ENCODE data around the gene RGS7.

RGS7 gene

GRCh38 chr1:241331328-241332036, 25.5 kb downstream of the RGS7 start:
- Histone ChIP-seq H3K27ac (ENCODE audit: low read length) (no peak overlapping the region), H3K4me1 (ENCODE audit: control insufficient read depth, insufficient read depth, low read length) (no peaks in the 10 kb centered on the region), H3K4me3 (ENCODE audit: low read length in 2 of 2) (no peak overlapping the region), H3K27me3 (ENCODE audit: control insufficient read depth in 1 of 2, insufficient read depth in 2 of 2, low read length in 2 of 2) (no peaks in the 10 kb centered on the region), H3K9me3 (ENCODE audit: control insufficient read depth in 2 of 2, low read length in 2 of 2) (no peaks in the 10 kb centered on the region), H3K36me3 (ENCODE audit: control insufficient read depth in 2 of 2, insufficient read depth in 2 of 2, low read length in 2 of 2) (no peaks in the 10 kb centered on the region), H3K9ac (ENCODE audit: low read length in 2 of 2) (no peak overlapping the region)

- no peak overlapping the region for H3K4me3 ChIP-seq (ENCODE audit: low read length in 2 of 2)
- no peaks in the 10 kb centered on the region for H3K4me1 ChIP-seq (ENCODE audit: control insufficient read depth, insufficient read depth, low read length)
- H3K9me3 ChIP-seq (ENCODE audit: control insufficient read depth in 2 of 2, low read length in 2 of 2), result no peaks in the 10 kb centered on the region
- H3K9ac ChIP-seq (ENCODE audit: low read length in 2 of 2), result no peak overlapping the region
- no peaks in the 10 kb centered on the region for H3K36me3 ChIP-seq (ENCODE audit: control insufficient read depth in 2 of 2, insufficient read depth in 2 of 2, low read length in 2 of 2)
- H3K27me3 ChIP-seq (ENCODE audit: control insufficient read depth in 1 of 2, insufficient read depth in 2 of 2, low read length in 2 of 2), result no peaks in the 10 kb centered on the region
- H3K27ac ChIP-seq (ENCODE audit: low read length), result no peak overlapping the region
Measured at GRCh38 chr1:241330619-241331327, 26.2 kb downstream of the RGS7 start.

- H3K27me3 ChIP-seq (ENCODE audit: control insufficient read depth in 1 of 2, insufficient read depth in 2 of 2, low read length in 2 of 2), result no peaks in the 10 kb centered on the region
- H3K27ac ChIP-seq (ENCODE audit: low read length), result no peak overlapping the region
- no peaks in the 10 kb centered on the region for H3K9me3 ChIP-seq (ENCODE audit: control insufficient read depth in 2 of 2, low read length in 2 of 2)
- no peak overlapping the region for H3K9ac ChIP-seq (ENCODE audit: low read length in 2 of 2)
- no peak overlapping the region for H3K4me3 ChIP-seq (ENCODE audit: low read length in 2 of 2)
- H3K36me3 ChIP-seq (ENCODE audit: control insufficient read depth in 2 of 2, insufficient read depth in 2 of 2, low read length in 2 of 2), result no peaks in the 10 kb centered on the region
- H3K4me1 ChIP-seq (ENCODE audit: control insufficient read depth, insufficient read depth, low read length), result no peaks in the 10 kb centered on the region
Measured at GRCh38 chr1:241325456-241325855, 31.5 kb downstream of the RGS7 start.

- Histone ChIP-seq H3K27me3 (ENCODE audit: control insufficient read depth in 1 of 2, insufficient read depth in 2 of 2, low read length in 2 of 2) (no peaks in the 10 kb centered on the region), H3K36me3 (ENCODE audit: control insufficient read depth in 2 of 2, insufficient read depth in 2 of 2, low read length in 2 of 2) (no peaks in the 10 kb centered on the region), H3K4me3 (ENCODE audit: low read length in 2 of 2) (no peak overlapping the region), H3K27ac (ENCODE audit: low read length) (no peak overlapping the region), H3K9me3 (ENCODE audit: control insufficient read depth in 2 of 2, low read length in 2 of 2) (no peaks in the 10 kb centered on the region), H3K4me1 (ENCODE audit: control insufficient read depth, insufficient read depth, low read length) (no peaks in the 10 kb centered on the region), H3K9ac (ENCODE audit: low read length in 2 of 2) (no peak overlapping the region)
Measured at GRCh38 chr1:241323514-241324195, 33.4 kb downstream of the RGS7 start.

GRCh38 chr1:241317676-241318075, 39.3 kb downstream of the RGS7 start:
- no peaks in the 10 kb centered on the region for H3K4me1 ChIP-seq (ENCODE audit: control insufficient read depth, insufficient read depth, low read length)
- no peak overlapping the region for H3K4me3 ChIP-seq (ENCODE audit: low read length in 2 of 2)
- H3K36me3 ChIP-seq (ENCODE audit: control insufficient read depth in 2 of 2, insufficient read depth in 2 of 2, low read length in 2 of 2), result no peaks in the 10 kb centered on the region
- no peaks in the 10 kb centered on the region for H3K27me3 ChIP-seq (ENCODE audit: control insufficient read depth in 1 of 2, insufficient read depth in 2 of 2, low read length in 2 of 2)
- no peak overlapping the region for H3K9ac ChIP-seq (ENCODE audit: low read length in 2 of 2)
- H3K9me3 ChIP-seq (ENCODE audit: control insufficient read depth in 2 of 2, low read length in 2 of 2), result no peaks in the 10 kb centered on the region
- no peak overlapping the region for H3K27ac ChIP-seq (ENCODE audit: low read length)

GRCh38 chr1:241316372-241316771, 40.6 kb downstream of the RGS7 start:
- no peaks in the 10 kb centered on the region for H3K9me3 ChIP-seq (ENCODE audit: control insufficient read depth in 2 of 2, low read length in 2 of 2)
- H3K27me3 ChIP-seq (ENCODE audit: control insufficient read depth in 1 of 2, insufficient read depth in 2 of 2, low read length in 2 of 2), result no peaks in the 10 kb centered on the region
- no peaks in the 10 kb centered on the region for H3K36me3 ChIP-seq (ENCODE audit: control insufficient read depth in 2 of 2, insufficient read depth in 2 of 2, low read length in 2 of 2)
- no peak overlapping the region for H3K4me3 ChIP-seq (ENCODE audit: low read length in 2 of 2)
- H3K4me1 ChIP-seq (ENCODE audit: control insufficient read depth, insufficient read depth, low read length), result no peaks in the 10 kb centered on the region
- H3K27ac ChIP-seq (ENCODE audit: low read length), result no peak overlapping the region
- H3K9ac ChIP-seq (ENCODE audit: low read length in 2 of 2), result no peak overlapping the region

GRCh38 chr1:241311056-241311746, 45.8 kb downstream of the RGS7 start:
- Histone ChIP-seq H3K27me3 (ENCODE audit: control insufficient read depth in 1 of 2, insufficient read depth in 2 of 2, low read length in 2 of 2) (no peaks in the 10 kb centered on the region), H3K4me1 (ENCODE audit: control insufficient read depth, insufficient read depth, low read length) (no peaks in the 10 kb centered on the region), H3K9me3 (ENCODE audit: control insufficient read depth in 2 of 2, low read length in 2 of 2) (peaks cover 3 to 4% of the 10 kb centered on the region in 2 donors), H3K36me3 (ENCODE audit: control insufficient read depth in 2 of 2, insufficient read depth in 2 of 2, low read length in 2 of 2) (no peaks in the 10 kb centered on the region), H3K9ac (ENCODE audit: low read length in 2 of 2) (no peak overlapping the region), H3K27ac (ENCODE audit: low read length) (no peak overlapping the region), H3K4me3 (ENCODE audit: low read length in 2 of 2) (no peak overlapping the region)

GRCh38 chr1:241310451-241310850, 46.6 kb downstream of the RGS7 start:
- Histone ChIP-seq H3K27me3 (ENCODE audit: control insufficient read depth in 1 of 2, insufficient read depth in 2 of 2, low read length in 2 of 2) (no peaks in the 10 kb centered on the region), H3K9me3 (ENCODE audit: control insufficient read depth in 2 of 2, low read length in 2 of 2) (peaks cover 3 to 4% of the 10 kb centered on the region in 2 donors), H3K4me3 (ENCODE audit: low read length in 2 of 2) (no peak overlapping the region), H3K36me3 (ENCODE audit: control insufficient read depth in 2 of 2, insufficient read depth in 2 of 2, low read length in 2 of 2) (no peaks in the 10 kb centered on the region), H3K27ac (ENCODE audit: low read length) (no peak overlapping the region), H3K4me1 (ENCODE audit: control insufficient read depth, insufficient read depth, low read length) (no peaks in the 10 kb centered on the region), H3K9ac (ENCODE audit: low read length in 2 of 2) (no peak overlapping the region)

- Histone ChIP-seq H3K9ac (ENCODE audit: low read length in 2 of 2) (no peak overlapping the region), H3K4me3 (ENCODE audit: low read length in 2 of 2) (no peak overlapping the region), H3K27me3 (ENCODE audit: control insufficient read depth in 1 of 2, insufficient read depth in 2 of 2, low read length in 2 of 2) (no peaks in the 10 kb centered on the region), H3K9me3 (ENCODE audit: control insufficient read depth in 2 of 2, low read length in 2 of 2) (peaks cover 3 to 4% of the 10 kb centered on the region in 2 donors), H3K27ac (ENCODE audit: low read length) (no peak overlapping the region), H3K4me1 (ENCODE audit: control insufficient read depth, insufficient read depth, low read length) (no peaks in the 10 kb centered on the region), H3K36me3 (ENCODE audit: control insufficient read depth in 2 of 2, insufficient read depth in 2 of 2, low read length in 2 of 2) (no peaks in the 10 kb centered on the region)
Measured at GRCh38 chr1:241309651-241310050, 47.4 kb downstream of the RGS7 start.

GRCh38 chr1:241308471-241308870, 48.5 kb downstream of the RGS7 start:
- Histone ChIP-seq H3K4me3 (ENCODE audit: low read length in 2 of 2) (no peak overlapping the region), H3K4me1 (ENCODE audit: control insufficient read depth, insufficient read depth, low read length) (no peaks in the 10 kb centered on the region), H3K27ac (ENCODE audit: low read length) (no peak overlapping the region), H3K27me3 (ENCODE audit: control insufficient read depth in 1 of 2, insufficient read depth in 2 of 2, low read length in 2 of 2) (no peaks in the 10 kb centered on the region), H3K9ac (ENCODE audit: low read length in 2 of 2) (no peak overlapping the region), H3K9me3 (ENCODE audit: control insufficient read depth in 2 of 2, low read length in 2 of 2) (peaks cover 9 to 10% of the 10 kb centered on the region in 2 donors), H3K36me3 (ENCODE audit: control insufficient read depth in 2 of 2, insufficient read depth in 2 of 2, low read length in 2 of 2) (no peaks in the 10 kb centered on the region)

Data from stomach smooth muscle (tissue), 2 donors.